GM06990 (cell line): ENCODE results near the gene GMCL2.

Experiments
- DNase-seq: peaks from one replicate; pipeline ENCODE4 v3.0.0-alpha.2; 2011; ENCODE audit not compliant: insufficient read length; ENCODE audit errors: extremely low read depth
- H3K27me3 ChIP-seq: replicated peaks from 2 replicates; pipeline ENCODE4 v1.6.0; 2011; ENCODE audit warnings: low read length; ENCODE audit not compliant: control insufficient read depth, insufficient read depth
- H3K36me3 ChIP-seq: 2 replicates; pipeline ENCODE4 v1.5.1; 2011; ENCODE audit warnings: low read length; ENCODE audit not compliant: control insufficient read depth, insufficient read depth
- H3K4me3 ChIP-seq: replicated peaks from 2 replicates; pipeline ENCODE4 v1.5.1; 2011; ENCODE audit warnings: low read depth, mild to moderate bottlenecking, control low read depth, low read length
- TF ChIP-seq, protein P1 (sequence below): IDR thresholded peaks from 2 replicates; pipeline ENCODE4 v1.5.1; 2011; ENCODE audit warnings: low read length, control low read depth, mild to moderate bottlenecking, inconsistent platforms; ENCODE audit not compliant: insufficient read depth, poor library complexity, severe bottlenecking

Gene GMCL2

DNA sequence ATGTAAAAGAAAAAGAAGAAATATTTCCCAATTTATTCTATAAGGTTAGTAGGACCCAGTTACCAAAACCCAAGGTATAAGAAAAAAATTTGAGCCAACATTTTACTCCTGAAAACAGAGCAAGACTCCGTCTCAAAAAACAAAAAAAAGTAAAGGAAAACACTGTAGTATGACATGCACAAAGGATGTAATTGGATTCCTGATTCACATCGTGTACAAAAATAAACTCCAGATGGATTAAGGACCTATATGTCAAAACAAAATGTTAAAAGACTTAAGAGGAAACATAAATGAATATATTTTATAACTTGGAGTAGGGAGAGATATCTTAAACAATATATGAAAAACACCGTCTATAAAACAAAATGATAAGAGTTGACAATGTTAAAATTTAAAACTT lies 31.7 kb upstream of the GMCL2 start:
- Histone ChIP-seq H3K27me3 (no peaks in the 10 kb centered on the region), H3K4me3 (no peak overlapping the region), H3K36me3 (peaks cover 19% of the 10 kb centered on the region)
- no peak for DNase-seq
- TF ChIP-seq, protein P1, sequence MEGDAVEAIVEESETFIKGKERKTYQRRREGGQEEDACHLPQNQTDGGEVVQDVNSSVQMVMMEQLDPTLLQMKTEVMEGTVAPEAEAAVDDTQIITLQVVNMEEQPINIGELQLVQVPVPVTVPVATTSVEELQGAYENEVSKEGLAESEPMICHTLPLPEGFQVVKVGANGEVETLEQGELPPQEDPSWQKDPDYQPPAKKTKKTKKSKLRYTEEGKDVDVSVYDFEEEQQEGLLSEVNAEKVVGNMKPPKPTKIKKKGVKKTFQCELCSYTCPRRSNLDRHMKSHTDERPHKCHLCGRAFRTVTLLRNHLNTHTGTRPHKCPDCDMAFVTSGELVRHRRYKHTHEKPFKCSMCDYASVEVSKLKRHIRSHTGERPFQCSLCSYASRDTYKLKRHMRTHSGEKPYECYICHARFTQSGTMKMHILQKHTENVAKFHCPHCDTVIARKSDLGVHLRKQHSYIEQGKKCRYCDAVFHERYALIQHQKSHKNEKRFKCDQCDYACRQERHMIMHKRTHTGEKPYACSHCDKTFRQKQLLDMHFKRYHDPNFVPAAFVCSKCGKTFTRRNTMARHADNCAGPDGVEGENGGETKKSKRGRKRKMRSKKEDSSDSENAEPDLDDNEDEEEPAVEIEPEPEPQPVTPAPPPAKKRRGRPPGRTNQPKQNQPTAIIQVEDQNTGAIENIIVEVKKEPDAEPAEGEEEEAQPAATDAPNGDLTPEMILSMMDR: no peak

DNA sequence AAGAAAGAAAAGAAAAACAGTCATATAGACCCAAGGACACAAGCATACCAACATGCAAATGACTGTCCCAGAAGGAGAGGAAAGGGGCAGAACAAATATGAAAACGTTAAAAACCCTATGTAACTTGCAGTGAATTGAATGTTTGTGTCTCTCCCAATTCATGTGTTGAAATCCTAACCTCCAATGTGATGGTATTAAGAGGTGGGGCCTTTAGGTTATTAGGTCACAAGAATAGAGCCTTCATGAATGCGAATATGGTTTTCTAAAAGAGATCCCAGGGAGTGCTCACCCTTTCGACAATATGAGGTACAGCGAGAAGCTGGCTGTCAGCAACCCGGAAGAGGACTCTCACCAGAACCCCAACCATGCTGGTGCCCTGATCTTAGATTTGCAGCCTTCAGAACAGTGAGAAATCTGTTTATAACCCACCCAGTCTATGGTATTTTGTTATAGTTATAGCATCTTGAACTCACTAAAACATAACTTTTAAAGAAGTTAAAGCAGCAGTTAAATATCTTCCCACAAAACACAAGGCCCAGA lies 31.1 kb upstream of the GMCL2 start:
- TF ChIP-seq, protein P1: no peak
- H3K4me3 ChIP-seq: no peak overlapping the region

DNA sequence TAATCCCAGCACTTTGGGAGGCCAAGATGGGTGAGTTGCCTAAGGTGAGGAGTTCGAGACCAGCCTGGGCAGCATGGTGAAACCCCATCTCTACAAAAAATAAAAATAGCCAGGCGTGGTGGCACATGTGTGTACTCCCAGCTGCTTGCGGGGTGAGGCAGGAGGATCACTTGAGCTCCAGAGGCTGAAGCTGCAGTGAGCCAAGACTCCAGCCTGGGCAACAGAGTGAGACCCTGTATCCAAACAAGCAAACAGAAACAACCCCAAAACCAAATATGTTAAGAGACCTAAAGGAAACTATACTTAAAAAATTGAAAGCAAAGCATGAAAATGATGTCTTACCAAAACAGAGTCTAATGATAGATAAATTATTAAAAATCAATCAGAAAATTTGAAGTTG lies 29.6 kb upstream of the GMCL2 start:
- H3K4me3 ChIP-seq: no peak overlapping the region
- TF ChIP-seq, protein P1: no peak
- no peaks in the 10 kb centered on the region for H3K27me3 ChIP-seq
- peaks cover 30% of the 10 kb centered on the region for H3K36me3 ChIP-seq
- no peak for DNase-seq

More for the DNA sequence above, 31.1 kb upstream of the GMCL2 start:
- Histone ChIP-seq H3K36me3 (peaks cover 20% of the 10 kb centered on the region), H3K27me3 (no peaks in the 10 kb centered on the region)
- DNase-seq: no peak

DNA sequence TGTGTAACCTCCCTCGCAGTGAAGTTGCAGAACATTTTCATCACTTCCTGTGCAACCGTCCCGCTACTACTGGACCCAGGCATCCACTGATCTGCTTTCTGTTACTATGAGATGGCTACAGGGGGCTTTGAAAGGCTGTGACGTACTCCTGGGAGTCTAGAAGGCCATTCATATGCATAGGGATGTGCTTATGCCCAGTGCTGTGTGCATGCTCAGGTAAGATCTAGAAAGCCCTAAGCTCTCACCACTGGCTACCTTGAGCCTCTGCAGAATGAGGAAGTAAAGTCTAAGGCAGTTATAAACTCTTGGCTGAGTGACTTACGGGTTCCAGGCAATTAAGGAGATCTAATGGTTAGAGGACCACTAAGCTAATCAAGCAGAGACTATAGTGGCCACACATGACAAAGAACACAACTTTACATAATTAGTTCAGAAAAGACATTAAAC lies 28.9 kb upstream of the GMCL2 start:
- peaks cover 37% of the 10 kb centered on the region for H3K36me3 ChIP-seq
- TF ChIP-seq, protein P1: no peak
- no peaks in the 10 kb centered on the region for H3K27me3 ChIP-seq
- DNase-seq: no peak
- H3K4me3 ChIP-seq: no peak overlapping the region

DNA sequence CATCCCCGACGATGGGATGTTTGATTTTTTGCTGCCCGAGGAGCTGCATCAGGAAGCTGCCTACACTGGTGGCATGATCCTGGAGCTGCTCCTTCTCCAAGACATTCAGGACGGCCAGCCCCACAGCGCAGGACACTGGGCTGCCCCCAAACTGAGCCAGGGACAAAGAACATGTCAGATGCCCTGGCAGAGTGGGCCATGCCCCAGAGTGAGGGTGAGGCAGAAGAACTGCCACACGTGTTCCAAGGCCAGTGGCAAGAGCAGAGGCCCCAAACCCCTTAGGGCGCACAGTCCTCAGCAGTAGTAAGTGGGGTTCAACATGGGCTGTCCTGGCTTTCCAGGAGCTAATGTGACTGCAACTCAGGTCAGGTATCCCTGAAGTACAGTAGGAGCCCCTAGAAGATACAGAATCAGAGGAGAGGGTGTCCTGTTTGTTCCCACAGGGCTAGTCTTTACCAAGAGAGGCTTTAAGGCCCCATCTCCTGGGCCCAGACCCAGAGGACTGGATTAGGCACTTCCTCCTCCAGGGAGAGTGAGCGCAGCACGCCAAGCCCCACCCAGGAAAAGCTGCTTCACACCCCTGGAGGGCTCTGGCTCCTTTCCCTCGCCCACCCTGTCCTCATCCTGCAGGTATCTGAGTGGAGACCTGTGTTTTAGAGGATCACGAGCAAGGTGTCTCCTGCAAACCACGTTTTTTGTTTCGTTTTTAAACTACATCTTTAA lies 28.3 kb upstream of the GMCL2 start:
- DNase-seq: no peak
- H3K36me3 ChIP-seq: peaks cover 38% of the 10 kb centered on the region
- no peaks in the 10 kb centered on the region for H3K27me3 ChIP-seq
- TF ChIP-seq, protein P1: no peak
- H3K4me3 ChIP-seq: no peak overlapping the region
